ENCODE data around the gene KDM4B. TPM values are rescaled to one million over a fixed set of nuclear protein-coding genes. Genes with fewer than 3 reads are reported as not detected.

The KDM4B gene
- total RNA-seq, 2 experiments from 2014 or later: 44.9 to 47.0 TPM

- DNase-seq: no peak
- no peak overlapping the region for H3K27ac Mint-ChIP-seq
- ChIA-PET POLR2A (no interaction called here), CTCF (no interaction called here)
- no peak for ATAC-seq
- H3K36me3 Mint-ChIP-seq (ENCODE audit: low read depth): peaks cover 5% of the 10 kb centered on the region
- no peak overlapping the region for H3K4me3 Mint-ChIP-seq
- no peaks in the 10 kb centered on the region for H3K9me3 Mint-ChIP-seq (ENCODE audit: insufficient read depth)
- no peaks in the 10 kb centered on the region for H3K4me1 Mint-ChIP-seq (ENCODE audit: low read depth)
- H3K27me3 Mint-ChIP-seq (ENCODE audit: low read depth): no peaks in the 10 kb centered on the region
Measured at GRCh38 chr19:5083547-5083965, 114.6 kb downstream of the KDM4B start.

- Mint-ChIP-seq H3K9me3 (ENCODE audit: insufficient read depth) (no peaks in the 10 kb centered on the region), H3K36me3 (ENCODE audit: low read depth) (peaks cover 6% of the 10 kb centered on the region), H3K4me1 (ENCODE audit: low read depth) (no peaks in the 10 kb centered on the region), H3K27me3 (ENCODE audit: low read depth) (no peaks in the 10 kb centered on the region), H3K4me3 (no peak overlapping the region), H3K27ac (no peak overlapping the region)
- DNase-seq: no peak
- ChIA-PET CTCF (no interaction called here), POLR2A (interaction anchor here (0.5 kb wide), 2 partner anchors 304 to 327 kb away, joined by 3 read pairs; no protein-coding TSS in a partner anchor)
- no peak for ATAC-seq
Measured at GRCh38 chr19:5085566-5085965, 116.7 kb downstream of the KDM4B start.

- CTCF ChIA-PET: no interaction called here
Measured at GRCh38 chr19:5086230-5086629, 117.3 kb downstream of the KDM4B start.

DNA sequence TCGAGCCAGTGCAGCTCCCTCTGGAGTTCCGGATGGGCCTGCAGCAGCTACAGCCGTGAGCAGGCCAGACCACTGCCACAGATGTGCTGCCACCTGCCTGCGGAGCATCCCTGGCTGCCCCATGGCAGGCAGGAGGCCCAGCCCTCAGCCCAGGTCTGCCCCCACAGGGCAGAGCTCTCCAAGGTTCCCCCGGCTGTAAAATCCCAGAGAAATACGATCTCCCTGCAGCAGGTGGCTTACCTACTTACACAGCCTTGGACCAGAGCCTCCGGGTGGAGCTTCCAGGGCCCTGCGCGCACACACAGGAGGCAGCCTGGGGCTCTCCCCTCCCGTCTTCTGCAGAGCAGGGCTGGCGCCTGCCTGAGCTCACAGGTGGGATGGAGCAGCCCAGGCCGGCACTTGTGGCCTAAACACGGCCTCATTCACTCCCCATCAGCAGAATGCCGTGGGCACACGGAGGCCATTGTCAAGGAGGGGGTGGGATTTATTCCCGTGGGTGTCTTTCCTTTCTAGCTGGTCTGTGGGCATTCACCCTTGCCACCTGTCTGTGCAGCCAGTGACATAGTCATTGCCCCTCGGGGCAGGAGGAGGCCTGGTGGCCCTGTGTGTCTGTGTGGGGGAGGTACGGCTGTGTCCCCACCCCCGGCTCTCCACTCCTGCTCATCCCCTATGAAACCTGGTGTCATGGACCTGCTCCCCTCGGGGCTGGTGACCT lies 118.0 kb downstream of the KDM4B start:
- Mint-ChIP-seq H3K27ac (no peak overlapping the region), H3K9me3 (ENCODE audit: insufficient read depth) (no peaks in the 10 kb centered on the region), H3K27me3 (ENCODE audit: low read depth) (no peaks in the 10 kb centered on the region), H3K36me3 (ENCODE audit: low read depth) (peaks cover 2% of the 10 kb centered on the region), H3K4me3 (no peak overlapping the region), H3K4me1 (ENCODE audit: low read depth) (no peaks in the 10 kb centered on the region)
- POLR2A ChIA-PET: no interaction called here
- DNase-seq: no peak
- CTCF ChIA-PET: no interaction called here
- no peak for ATAC-seq

More at GRCh38 chr19:5086230-5086629, 117.3 kb downstream of the KDM4B start:
- no peaks in the 10 kb centered on the region for H3K9me3 Mint-ChIP-seq (ENCODE audit: insufficient read depth)
- ATAC-seq (no peak), DNase-seq (no peak)
- no peak overlapping the region for H3K27ac Mint-ChIP-seq
- H3K27me3 Mint-ChIP-seq (ENCODE audit: low read depth): no peaks in the 10 kb centered on the region
- H3K4me1 Mint-ChIP-seq (ENCODE audit: low read depth): no peaks in the 10 kb centered on the region
- H3K4me3 Mint-ChIP-seq: no peak overlapping the region
- POLR2A ChIA-PET: interaction anchor here (0.5 kb wide), 1 partner anchor 328 kb away, joined by 3 read pairs; no protein-coding TSS in a partner anchor
- H3K36me3 Mint-ChIP-seq (ENCODE audit: low read depth): peaks cover 4% of the 10 kb centered on the region

- ATAC-seq (no peak), DNase-seq (no peak)
- H3K36me3 Mint-ChIP-seq (ENCODE audit: low read depth): peaks cover 2% of the 10 kb centered on the region
- H3K9me3 Mint-ChIP-seq (ENCODE audit: insufficient read depth): no peaks in the 10 kb centered on the region
- POLR2A ChIA-PET: no interaction called here
- no peaks in the 10 kb centered on the region for H3K4me1 Mint-ChIP-seq (ENCODE audit: low read depth)
- H3K4me3 Mint-ChIP-seq: no peak overlapping the region
- CTCF ChIA-PET: no interaction called here
- H3K27me3 Mint-ChIP-seq (ENCODE audit: low read depth): no peaks in the 10 kb centered on the region
- H3K27ac Mint-ChIP-seq: no peak overlapping the region
Measured at GRCh38 chr19:5089283-5089682, 120.4 kb downstream of the KDM4B start.

GRCh38 chr19:5090465-5091017 lies 121.6 kb downstream of the KDM4B start:
- ChIA-PET POLR2A (no interaction called here), CTCF (no interaction called here)
- DNase-seq: no peak
- no peaks in the 10 kb centered on the region for H3K9me3 Mint-ChIP-seq (ENCODE audit: insufficient read depth)
- no peaks in the 10 kb centered on the region for H3K4me1 Mint-ChIP-seq (ENCODE audit: low read depth)
- H3K27ac Mint-ChIP-seq: no peak overlapping the region
- ATAC-seq: no peak
- H3K27me3 Mint-ChIP-seq (ENCODE audit: low read depth): no peaks in the 10 kb centered on the region
- H3K4me3 Mint-ChIP-seq: no peak overlapping the region
- H3K36me3 Mint-ChIP-seq (ENCODE audit: low read depth): peaks cover 2% of the 10 kb centered on the region

- peaks cover 2% of the 10 kb centered on the region for H3K36me3 Mint-ChIP-seq (ENCODE audit: low read depth)
- no peak for DNase-seq
- peak overlapping the region; percentile 39 for H3K27ac Mint-ChIP-seq
- ChIA-PET CTCF (no interaction called here), POLR2A (no interaction called here)
- no peak for ATAC-seq
- H3K27me3 Mint-ChIP-seq (ENCODE audit: low read depth): no peaks in the 10 kb centered on the region
- no peaks in the 10 kb centered on the region for H3K9me3 Mint-ChIP-seq (ENCODE audit: insufficient read depth)
- no peaks in the 10 kb centered on the region for H3K4me1 Mint-ChIP-seq (ENCODE audit: low read depth)
- no peak overlapping the region for H3K4me3 Mint-ChIP-seq
Measured at GRCh38 chr19:5091018-5091683, 122.2 kb downstream of the KDM4B start.

DNA sequence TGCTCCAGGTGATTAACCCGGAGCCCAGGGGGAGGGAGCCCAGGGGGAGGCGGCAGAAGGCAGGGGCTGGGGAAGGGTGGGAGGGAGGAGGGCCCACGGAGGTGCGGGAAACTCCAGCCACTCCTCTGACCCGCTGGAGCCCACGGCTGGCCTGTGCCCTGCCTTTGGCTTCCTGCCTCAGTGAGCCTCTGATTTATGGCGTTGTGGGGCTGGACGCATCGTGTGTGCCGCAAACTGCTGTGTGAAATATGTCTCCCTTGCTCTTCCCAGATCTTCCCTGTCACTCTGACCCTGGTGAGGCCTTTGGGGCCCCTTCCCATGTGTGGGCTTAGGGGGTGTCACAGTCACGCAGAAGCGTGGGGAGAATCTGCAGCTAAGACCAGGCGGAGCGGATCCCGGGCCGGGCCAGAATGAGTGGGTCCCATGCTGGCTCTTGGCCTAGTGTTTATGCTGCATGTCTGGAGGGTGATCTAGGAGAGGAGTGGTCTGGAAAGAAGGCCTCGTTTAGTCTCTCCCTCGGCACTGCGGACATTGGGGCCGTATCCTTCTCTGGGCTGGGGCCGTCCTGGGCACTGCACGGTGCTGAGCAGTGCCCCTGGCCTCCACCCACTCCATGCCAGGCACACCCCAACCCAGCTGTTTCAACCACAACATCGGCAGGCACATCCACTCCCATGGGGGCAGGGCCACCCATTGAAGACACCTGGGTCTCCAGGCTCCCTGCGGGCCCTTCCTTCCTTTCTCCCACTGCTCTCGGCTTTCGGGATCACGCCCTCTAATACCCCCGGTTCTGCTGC lies 123.0 kb downstream of the KDM4B start:
- POLR2A ChIA-PET: no interaction called here
- Mint-ChIP-seq H3K9me3 (ENCODE audit: insufficient read depth) (no peaks in the 10 kb centered on the region), H3K27me3 (ENCODE audit: low read depth) (no peaks in the 10 kb centered on the region), H3K36me3 (ENCODE audit: low read depth) (peaks cover 4% of the 10 kb centered on the region), H3K4me3 (no peak overlapping the region), H3K27ac (no peak overlapping the region), H3K4me1 (ENCODE audit: low read depth) (no peaks in the 10 kb centered on the region)
- ATAC-seq (no peak), DNase-seq (no peak)
- CTCF ChIA-PET: no interaction called here

DNA sequence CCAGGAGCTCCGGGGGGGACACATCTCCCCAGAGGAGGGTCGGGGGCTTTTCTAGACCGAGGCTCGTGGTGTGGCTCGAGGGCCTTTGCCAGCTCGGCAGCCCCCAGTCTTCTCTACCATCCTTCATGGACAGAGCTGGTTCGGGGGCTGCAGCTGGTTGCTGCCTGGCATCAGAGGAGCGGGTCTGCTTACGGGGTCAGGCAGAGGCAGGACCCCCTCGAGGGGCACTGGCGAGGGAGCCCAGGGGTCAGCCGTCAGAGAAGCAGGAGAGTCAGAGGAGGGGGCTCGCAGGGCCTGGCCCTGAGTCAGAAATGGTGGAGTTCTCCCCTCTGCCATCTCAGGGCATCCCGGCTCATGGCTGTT lies 123.5 kb downstream of the KDM4B start:
- no peak overlapping the region for H3K4me3 Mint-ChIP-seq
- POLR2A ChIA-PET: no interaction called here
- H3K36me3 Mint-ChIP-seq (ENCODE audit: low read depth): peaks cover 10% of the 10 kb centered on the region
- ATAC-seq: no peak
- no peaks in the 10 kb centered on the region for H3K4me1 Mint-ChIP-seq (ENCODE audit: low read depth)
- no peak overlapping the region for H3K27ac Mint-ChIP-seq
- CTCF ChIA-PET: no interaction called here
- no peaks in the 10 kb centered on the region for H3K27me3 Mint-ChIP-seq (ENCODE audit: low read depth)
- no peak for DNase-seq
- no peaks in the 10 kb centered on the region for H3K9me3 Mint-ChIP-seq (ENCODE audit: insufficient read depth)

GRCh38 chr19:5093297-5093928 lies 124.5 kb downstream of the KDM4B start:
- Mint-ChIP-seq H3K27me3 (ENCODE audit: low read depth) (no peaks in the 10 kb centered on the region), H3K36me3 (ENCODE audit: low read depth) (peaks cover 19% of the 10 kb centered on the region), H3K9me3 (ENCODE audit: insufficient read depth) (peaks cover 8% of the 10 kb centered on the region), H3K4me3 (no peak overlapping the region), H3K4me1 (ENCODE audit: low read depth) (no peaks in the 10 kb centered on the region), H3K27ac (no peak overlapping the region)
- DNase-seq: no peak
- CTCF ChIA-PET: no interaction called here
- ATAC-seq: no peak
- POLR2A ChIA-PET: no interaction called here

GRCh38 chr19:5093948-5094718 lies 125.2 kb downstream of the KDM4B start:
- DNase-seq: no peak
- Mint-ChIP-seq H3K36me3 (ENCODE audit: low read depth) (peaks cover 25% of the 10 kb centered on the region), H3K27ac (no peak overlapping the region), H3K4me1 (ENCODE audit: low read depth) (no peaks in the 10 kb centered on the region), H3K4me3 (no peak overlapping the region), H3K27me3 (ENCODE audit: low read depth) (no peaks in the 10 kb centered on the region), H3K9me3 (ENCODE audit: insufficient read depth) (peaks cover 15% of the 10 kb centered on the region)
- ChIA-PET CTCF (no interaction called here), POLR2A (no interaction called here)
- no peak for ATAC-seq
